WTC11 (cell line): Measurements from ENCODE around the gene ZFYVE19. TPM values are rescaled to one million over a fixed set of nuclear protein-coding genes. Genes with fewer than 3 reads are reported as not detected.

Experiments
- CREB1 ChIP-seq: sonication (generic); formaldehyde crosslinking; IDR thresholded peaks from 2 replicates; pipeline ENCODE4 v1.8.0; 2023; ENCODE audit warnings: mild to moderate bottlenecking, missing genetic modification reagents
- EMX1 ChIP-seq: fragments of 250-450 bp; sonication (Bioruptor Pico); IDR thresholded peaks from 2 replicates; pipeline ENCODE4 v1.8.0; 2021; ENCODE audit warnings: mild to moderate bottlenecking
- ESRRA ChIP-seq: sonication (generic); formaldehyde crosslinking; IDR thresholded peaks from 2 replicates; pipeline ENCODE4 v1.8.1; 2022; ENCODE audit warnings: mild to moderate bottlenecking, missing genetic modification reagents, borderline replicate concordance
- FOXK1 ChIP-seq: sonication (generic); formaldehyde crosslinking; IDR thresholded peaks from 2 replicates; pipeline ENCODE4 v1.8.0; 2022; ENCODE audit warnings: mild to moderate bottlenecking, moderate library complexity, missing genetic modification reagents
- GTF2I ChIP-seq: fragments of 250-450 bp; sonication (Bioruptor Pico); conservative IDR thresholded peaks from 2 replicates; pipeline ENCODE4 v1.4.0; 2021; ENCODE audit warnings: mild to moderate bottlenecking
- MXD4 ChIP-seq: fragments of 250-450 bp; sonication (Bioruptor Pico); IDR thresholded peaks from 2 replicates; pipeline ENCODE4 v1.8.0; 2021; ENCODE audit warnings: mild to moderate bottlenecking, moderate library complexity, borderline replicate concordance
- NFATC4 ChIP-seq: fragments of 250-450 bp; sonication (Bioruptor Pico); IDR thresholded peaks from 2 replicates; pipeline ENCODE4 v1.9.0; 2021; ENCODE audit warnings: mild to moderate bottlenecking
- NFE2L1 ChIP-seq: sonication (generic); formaldehyde crosslinking; IDR thresholded peaks from 2 replicates; pipeline ENCODE4 v1.8.1; 2023; ENCODE audit warnings: missing genetic modification reagents
- NFYB ChIP-seq: sonication (generic); formaldehyde crosslinking; conservative IDR thresholded peaks from 2 replicates; pipeline ENCODE4 v1.8.0; 2022; ENCODE audit warnings: low read depth, missing genetic modification reagents
- RELA ChIP-seq: sonication (generic); formaldehyde crosslinking; IDR thresholded peaks from 2 replicates; pipeline ENCODE4 v1.8.1; 2022; ENCODE audit warnings: missing genetic modification reagents, mild to moderate bottlenecking, borderline replicate concordance
- SMAD4 ChIP-seq: sonication (generic); formaldehyde crosslinking; IDR thresholded peaks from 2 replicates; pipeline ENCODE4 v1.8.0; 2022; ENCODE audit warnings: mild to moderate bottlenecking, missing genetic modification reagents
- SP1 ChIP-seq: sonication (generic); formaldehyde crosslinking; conservative IDR thresholded peaks from 2 replicates; pipeline ENCODE4 v1.8.1; 2022; ENCODE audit warnings: missing genetic modification reagents
- TEAD1 ChIP-seq: sonication (generic); formaldehyde crosslinking; IDR thresholded peaks from 2 replicates; pipeline ENCODE4 v1.8.0; 2022; ENCODE audit warnings: mild to moderate bottlenecking, missing genetic modification reagents
- ZBTB21 ChIP-seq: sonication (generic); formaldehyde crosslinking; IDR thresholded peaks from 2 replicates; pipeline ENCODE4 v1.8.1; 2023; ENCODE audit warnings: mild to moderate bottlenecking, missing genetic modification reagents, borderline replicate concordance
- ZNF121 ChIP-seq: sonication (generic); formaldehyde crosslinking; IDR thresholded peaks from 2 replicates; pipeline ENCODE4 v1.8.0; 2023; ENCODE audit warnings: missing genetic modification reagents
- ZNF232 ChIP-seq: sonication (generic); formaldehyde crosslinking; IDR thresholded peaks from 2 replicates; pipeline ENCODE4 v1.8.0; 2022; ENCODE audit warnings: mild to moderate bottlenecking, missing genetic modification reagents
- ZNF423 ChIP-seq: fragments of 250-450 bp; sonication (Bioruptor Pico); IDR thresholded peaks from 2 replicates; pipeline ENCODE4 v2.1.2; 2022; ENCODE audit warnings: mild to moderate bottlenecking, moderate library complexity
- ZNF671 ChIP-seq: fragments of 250-450 bp; sonication (Bioruptor Pico); IDR thresholded peaks from 2 replicates; pipeline ENCODE4 v1.8.0; 2021; ENCODE audit warnings: mild to moderate bottlenecking
- total RNA-seq: library from RNA; stranded (reverse); gene quantifications from 3 replicates; pipeline ENCODE4 v1.2.3, GENCODE V29; 2021
- TF ChIP-seq, protein P1 (sequence below): sonication (generic); formaldehyde crosslinking; IDR thresholded peaks from 2 replicates; pipeline ENCODE4 v1.8.0; 2023; ENCODE audit warnings: missing genetic modification reagents
- TF ChIP-seq, protein P2 (sequence below): sonication (generic); formaldehyde crosslinking; IDR thresholded peaks from 2 replicates; pipeline ENCODE4 v1.8.1; 2023; ENCODE audit warnings: mild to moderate bottlenecking, missing genetic modification reagents
- TF ChIP-seq, protein P3 (sequence below): sonication (generic); formaldehyde crosslinking; IDR thresholded peaks from 2 replicates; pipeline ENCODE4 v1.8.1; 2022; ENCODE audit warnings: mild to moderate bottlenecking, missing genetic modification reagents, moderate library complexity, borderline replicate concordance
- TF ChIP-seq, protein P4 (sequence below): sonication (generic); formaldehyde crosslinking; IDR thresholded peaks from 2 replicates; pipeline ENCODE4 v1.8.0; 2023; ENCODE audit warnings: mild to moderate bottlenecking, missing genetic modification reagents
- TF ChIP-seq, protein P5 (sequence below): sonication (generic); formaldehyde crosslinking; IDR thresholded peaks from 2 replicates; pipeline ENCODE4 v1.8.1; 2023; ENCODE audit warnings: mild to moderate bottlenecking, missing genetic modification reagents
- TF ChIP-seq, protein P6 (sequence below): sonication (generic); formaldehyde crosslinking; IDR thresholded peaks from 2 replicates; pipeline ENCODE4 v1.8.1; 2023; ENCODE audit warnings: mild to moderate bottlenecking, missing genetic modification reagents, moderate library complexity
- TF ChIP-seq, protein P7 (sequence below): sonication (generic); formaldehyde crosslinking; IDR thresholded peaks from 2 replicates; pipeline ENCODE4 v1.8.0; 2022; ENCODE audit warnings: mild to moderate bottlenecking, missing genetic modification reagents
- TF ChIP-seq, protein P8 (sequence below): sonication (generic); formaldehyde crosslinking; conservative IDR thresholded peaks from 2 replicates; pipeline ENCODE4 v1.8.1; 2023; ENCODE audit warnings: mild to moderate bottlenecking, low read depth, missing genetic modification reagents, moderate library complexity

The ZFYVE19 gene
- total RNA-seq, 1 experiment from 2014 or later, result 18.9 TPM

DNA sequence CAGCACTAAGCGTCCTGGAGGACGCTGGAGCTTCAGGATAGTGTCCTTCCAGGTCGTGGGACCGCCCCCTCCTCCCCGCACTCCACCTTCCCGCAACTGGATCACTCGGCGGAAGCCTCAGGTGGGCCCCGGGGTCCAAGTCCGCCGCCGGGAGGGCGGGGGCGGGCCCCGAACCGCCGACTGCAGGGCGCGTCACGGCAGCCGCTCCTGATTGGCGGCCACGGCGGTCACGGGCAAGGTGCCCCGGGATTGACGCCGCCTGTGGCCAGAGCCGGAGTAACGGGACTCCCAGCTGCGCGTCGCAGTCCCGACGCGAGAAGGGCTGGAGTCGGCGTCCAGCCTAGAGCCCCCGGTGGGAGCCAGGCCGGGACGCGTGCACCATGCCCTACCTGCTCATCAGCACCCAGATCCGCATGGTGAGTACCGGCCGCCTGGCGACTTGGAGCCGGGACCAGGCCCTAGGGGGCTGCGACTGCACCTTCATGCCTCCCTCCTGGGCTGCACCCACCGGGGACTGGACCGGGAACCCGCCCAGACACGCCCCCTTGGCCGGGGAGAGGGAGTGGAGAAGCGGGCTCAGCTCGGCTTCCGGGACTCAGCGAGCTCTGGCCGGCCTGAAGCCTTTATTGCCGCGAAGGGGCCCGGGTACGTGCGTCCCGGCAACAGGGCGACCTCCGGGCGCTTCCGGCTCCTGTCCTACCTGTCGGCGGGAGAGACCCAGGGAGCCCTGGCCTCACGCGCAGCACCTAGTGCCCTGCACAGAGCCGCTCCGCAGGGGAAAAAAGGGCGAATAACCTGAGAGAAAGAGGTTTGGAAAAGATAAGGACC, 42.9 kb upstream of the ZFYVE19 start, which contains the start of gene GCHFR (continued):
- TF ChIP-seq, protein P1, sequence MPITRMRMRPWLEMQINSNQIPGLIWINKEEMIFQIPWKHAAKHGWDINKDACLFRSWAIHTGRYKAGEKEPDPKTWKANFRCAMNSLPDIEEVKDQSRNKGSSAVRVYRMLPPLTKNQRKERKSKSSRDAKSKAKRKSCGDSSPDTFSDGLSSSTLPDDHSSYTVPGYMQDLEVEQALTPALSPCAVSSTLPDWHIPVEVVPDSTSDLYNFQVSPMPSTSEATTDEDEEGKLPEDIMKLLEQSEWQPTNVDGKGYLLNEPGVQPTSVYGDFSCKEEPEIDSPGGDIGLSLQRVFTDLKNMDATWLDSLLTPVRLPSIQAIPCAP (CRISPR knock-in tag), result no peak
- peak; percentile 79 for TF ChIP-seq TEAD1
- TF ChIP-seq ZNF232 (CRISPR knock-in tag), result no peak
- TF ChIP-seq, protein P2, sequence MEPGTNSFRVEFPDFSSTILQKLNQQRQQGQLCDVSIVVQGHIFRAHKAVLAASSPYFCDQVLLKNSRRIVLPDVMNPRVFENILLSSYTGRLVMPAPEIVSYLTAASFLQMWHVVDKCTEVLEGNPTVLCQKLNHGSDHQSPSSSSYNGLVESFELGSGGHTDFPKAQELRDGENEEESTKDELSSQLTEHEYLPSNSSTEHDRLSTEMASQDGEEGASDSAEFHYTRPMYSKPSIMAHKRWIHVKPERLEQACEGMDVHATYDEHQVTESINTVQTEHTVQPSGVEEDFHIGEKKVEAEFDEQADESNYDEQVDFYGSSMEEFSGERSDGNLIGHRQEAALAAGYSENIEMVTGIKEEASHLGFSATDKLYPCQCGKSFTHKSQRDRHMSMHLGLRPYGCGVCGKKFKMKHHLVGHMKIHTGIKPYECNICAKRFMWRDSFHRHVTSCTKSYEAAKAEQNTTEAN (CRISPR knock-in tag), result no peak
- TF ChIP-seq ZNF121 (CRISPR knock-in tag), result no peak
- TF ChIP-seq NFATC4 (CRISPR knock-in tag), result no peak
- TF ChIP-seq, protein P3, sequence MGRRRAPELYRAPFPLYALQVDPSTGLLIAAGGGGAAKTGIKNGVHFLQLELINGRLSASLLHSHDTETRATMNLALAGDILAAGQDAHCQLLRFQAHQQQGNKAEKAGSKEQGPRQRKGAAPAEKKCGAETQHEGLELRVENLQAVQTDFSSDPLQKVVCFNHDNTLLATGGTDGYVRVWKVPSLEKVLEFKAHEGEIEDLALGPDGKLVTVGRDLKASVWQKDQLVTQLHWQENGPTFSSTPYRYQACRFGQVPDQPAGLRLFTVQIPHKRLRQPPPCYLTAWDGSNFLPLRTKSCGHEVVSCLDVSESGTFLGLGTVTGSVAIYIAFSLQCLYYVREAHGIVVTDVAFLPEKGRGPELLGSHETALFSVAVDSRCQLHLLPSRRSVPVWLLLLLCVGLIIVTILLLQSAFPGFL (CRISPR knock-in tag), result no peak
- TF ChIP-seq, protein P4, sequence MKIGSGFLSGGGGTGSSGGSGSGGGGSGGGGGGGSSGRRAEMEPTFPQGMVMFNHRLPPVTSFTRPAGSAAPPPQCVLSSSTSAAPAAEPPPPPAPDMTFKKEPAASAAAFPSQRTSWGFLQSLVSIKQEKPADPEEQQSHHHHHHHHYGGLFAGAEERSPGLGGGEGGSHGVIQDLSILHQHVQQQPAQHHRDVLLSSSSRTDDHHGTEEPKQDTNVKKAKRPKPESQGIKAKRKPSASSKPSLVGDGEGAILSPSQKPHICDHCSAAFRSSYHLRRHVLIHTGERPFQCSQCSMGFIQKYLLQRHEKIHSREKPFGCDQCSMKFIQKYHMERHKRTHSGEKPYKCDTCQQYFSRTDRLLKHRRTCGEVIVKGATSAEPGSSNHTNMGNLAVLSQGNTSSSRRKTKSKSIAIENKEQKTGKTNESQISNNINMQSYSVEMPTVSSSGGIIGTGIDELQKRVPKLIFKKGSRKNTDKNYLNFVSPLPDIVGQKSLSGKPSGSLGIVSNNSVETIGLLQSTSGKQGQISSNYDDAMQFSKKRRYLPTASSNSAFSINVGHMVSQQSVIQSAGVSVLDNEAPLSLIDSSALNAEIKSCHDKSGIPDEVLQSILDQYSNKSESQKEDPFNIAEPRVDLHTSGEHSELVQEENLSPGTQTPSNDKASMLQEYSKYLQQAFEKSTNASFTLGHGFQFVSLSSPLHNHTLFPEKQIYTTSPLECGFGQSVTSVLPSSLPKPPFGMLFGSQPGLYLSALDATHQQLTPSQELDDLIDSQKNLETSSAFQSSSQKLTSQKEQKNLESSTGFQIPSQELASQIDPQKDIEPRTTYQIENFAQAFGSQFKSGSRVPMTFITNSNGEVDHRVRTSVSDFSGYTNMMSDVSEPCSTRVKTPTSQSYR (CRISPR knock-in tag), result no peak
- TF ChIP-seq, protein P5, sequence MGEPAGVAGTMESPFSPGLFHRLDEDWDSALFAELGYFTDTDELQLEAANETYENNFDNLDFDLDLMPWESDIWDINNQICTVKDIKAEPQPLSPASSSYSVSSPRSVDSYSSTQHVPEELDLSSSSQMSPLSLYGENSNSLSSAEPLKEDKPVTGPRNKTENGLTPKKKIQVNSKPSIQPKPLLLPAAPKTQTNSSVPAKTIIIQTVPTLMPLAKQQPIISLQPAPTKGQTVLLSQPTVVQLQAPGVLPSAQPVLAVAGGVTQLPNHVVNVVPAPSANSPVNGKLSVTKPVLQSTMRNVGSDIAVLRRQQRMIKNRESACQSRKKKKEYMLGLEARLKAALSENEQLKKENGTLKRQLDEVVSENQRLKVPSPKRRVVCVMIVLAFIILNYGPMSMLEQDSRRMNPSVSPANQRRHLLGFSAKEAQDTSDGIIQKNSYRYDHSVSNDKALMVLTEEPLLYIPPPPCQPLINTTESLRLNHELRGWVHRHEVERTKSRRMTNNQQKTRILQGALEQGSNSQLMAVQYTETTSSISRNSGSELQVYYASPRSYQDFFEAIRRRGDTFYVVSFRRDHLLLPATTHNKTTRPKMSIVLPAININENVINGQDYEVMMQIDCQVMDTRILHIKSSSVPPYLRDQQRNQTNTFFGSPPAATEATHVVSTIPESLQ (CRISPR knock-in tag), result no peak
- no peak for TF ChIP-seq NFE2L1 (CRISPR knock-in tag)
- TF ChIP-seq, protein P6, sequence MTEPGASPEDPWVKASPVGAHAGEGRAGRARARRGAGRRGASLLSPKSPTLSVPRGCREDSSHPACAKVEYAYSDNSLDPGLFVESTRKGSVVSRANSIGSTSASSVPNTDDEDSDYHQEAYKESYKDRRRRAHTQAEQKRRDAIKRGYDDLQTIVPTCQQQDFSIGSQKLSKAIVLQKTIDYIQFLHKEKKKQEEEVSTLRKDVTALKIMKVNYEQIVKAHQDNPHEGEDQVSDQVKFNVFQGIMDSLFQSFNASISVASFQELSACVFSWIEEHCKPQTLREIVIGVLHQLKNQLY (CRISPR knock-in tag), result no peak
- TF ChIP-seq, protein P7, sequence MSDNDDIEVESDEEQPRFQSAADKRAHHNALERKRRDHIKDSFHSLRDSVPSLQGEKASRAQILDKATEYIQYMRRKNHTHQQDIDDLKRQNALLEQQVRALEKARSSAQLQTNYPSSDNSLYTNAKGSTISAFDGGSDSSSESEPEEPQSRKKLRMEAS (CRISPR knock-in tag), result peak; percentile 18; the same call in 1 of the 2 replicates
- TF ChIP-seq CREB1 (CRISPR knock-in tag), result no peak
- TF ChIP-seq ZBTB21 (CRISPR knock-in tag), result 0 out of 2 replicates have a peak, but pooled peaks have one; percentile 69
- TF ChIP-seq SP1 (CRISPR knock-in tag), result no peak; the same call in none of the 2 replicates
- TF ChIP-seq ESRRA, result peak; percentile 66; the same call in 1 of the 2 replicates
- TF ChIP-seq FOXK1, result peak; percentile 48
- TF ChIP-seq, protein P8, sequence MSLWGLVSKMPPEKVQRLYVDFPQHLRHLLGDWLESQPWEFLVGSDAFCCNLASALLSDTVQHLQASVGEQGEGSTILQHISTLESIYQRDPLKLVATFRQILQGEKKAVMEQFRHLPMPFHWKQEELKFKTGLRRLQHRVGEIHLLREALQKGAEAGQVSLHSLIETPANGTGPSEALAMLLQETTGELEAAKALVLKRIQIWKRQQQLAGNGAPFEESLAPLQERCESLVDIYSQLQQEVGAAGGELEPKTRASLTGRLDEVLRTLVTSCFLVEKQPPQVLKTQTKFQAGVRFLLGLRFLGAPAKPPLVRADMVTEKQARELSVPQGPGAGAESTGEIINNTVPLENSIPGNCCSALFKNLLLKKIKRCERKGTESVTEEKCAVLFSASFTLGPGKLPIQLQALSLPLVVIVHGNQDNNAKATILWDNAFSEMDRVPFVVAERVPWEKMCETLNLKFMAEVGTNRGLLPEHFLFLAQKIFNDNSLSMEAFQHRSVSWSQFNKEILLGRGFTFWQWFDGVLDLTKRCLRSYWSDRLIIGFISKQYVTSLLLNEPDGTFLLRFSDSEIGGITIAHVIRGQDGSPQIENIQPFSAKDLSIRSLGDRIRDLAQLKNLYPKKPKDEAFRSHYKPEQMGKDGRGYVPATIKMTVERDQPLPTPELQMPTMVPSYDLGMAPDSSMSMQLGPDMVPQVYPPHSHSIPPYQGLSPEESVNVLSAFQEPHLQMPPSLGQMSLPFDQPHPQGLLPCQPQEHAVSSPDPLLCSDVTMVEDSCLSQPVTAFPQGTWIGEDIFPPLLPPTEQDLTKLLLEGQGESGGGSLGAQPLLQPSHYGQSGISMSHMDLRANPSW (CRISPR knock-in tag), result no peak
- no peak for TF ChIP-seq EMX1
- 0 out of 2 replicates have a peak, but pooled peaks have one; percentile 31 for TF ChIP-seq SMAD4 (CRISPR knock-in tag)
- TF ChIP-seq GTF2I (CRISPR knock-in tag), result no peak
- peak; percentile 49; the same call in 1 of the 2 replicates for TF ChIP-seq RELA (CRISPR knock-in tag)
- no peak for TF ChIP-seq ZNF671 (CRISPR knock-in tag)
- TF ChIP-seq NFYB (CRISPR knock-in tag), result peak; percentile 73
- peak; percentile 57 for TF ChIP-seq ZNF423 (CRISPR knock-in tag)
- no peak for TF ChIP-seq MXD4 (CRISPR knock-in tag)
